Stimulated activated CD4-positive, alpha-beta T cell treated with anti-CD3 and anti-CD28 coated beads, Interleukin-1b, Interleukin-23, amount 100 ng/mL, for 4 hours (primary cell): ENCODE data around the gene KLHL3.
"Not testable (repeated sequence)": the region's sequence is repeated elsewhere in the genome, so short reads cannot be mapped to it uniquely, and the experiment has no call there.

Source experiments
- DNase-seq, 2 donors: peaks; one replicate each; pipeline ENCODE4 v3.0.0-alpha.2; 2020; ENCODE audit warnings: low read depth in 2 of 2

The KLHL3 gene

DNA sequence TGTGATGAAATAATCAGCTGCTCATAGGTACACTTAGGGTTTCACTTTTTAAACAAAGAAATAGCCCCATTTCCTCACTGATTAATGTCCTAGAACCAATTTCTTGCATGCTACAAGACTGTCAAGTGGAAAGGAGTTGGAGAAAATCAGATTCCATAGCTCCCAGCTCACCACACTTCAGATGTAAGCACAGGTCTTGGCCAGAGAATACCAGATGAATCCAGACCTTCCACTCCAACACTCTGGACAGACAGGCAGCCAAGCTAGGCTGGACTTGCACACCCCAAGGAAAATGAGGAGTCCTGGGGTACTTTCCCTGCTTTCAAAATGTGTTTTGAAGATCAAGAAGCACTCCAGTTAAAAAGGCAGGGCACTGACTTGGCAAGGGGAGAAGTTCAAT lies 68.5 kb downstream of the KLHL3 start:
- DNase-seq: no peak

DNA sequence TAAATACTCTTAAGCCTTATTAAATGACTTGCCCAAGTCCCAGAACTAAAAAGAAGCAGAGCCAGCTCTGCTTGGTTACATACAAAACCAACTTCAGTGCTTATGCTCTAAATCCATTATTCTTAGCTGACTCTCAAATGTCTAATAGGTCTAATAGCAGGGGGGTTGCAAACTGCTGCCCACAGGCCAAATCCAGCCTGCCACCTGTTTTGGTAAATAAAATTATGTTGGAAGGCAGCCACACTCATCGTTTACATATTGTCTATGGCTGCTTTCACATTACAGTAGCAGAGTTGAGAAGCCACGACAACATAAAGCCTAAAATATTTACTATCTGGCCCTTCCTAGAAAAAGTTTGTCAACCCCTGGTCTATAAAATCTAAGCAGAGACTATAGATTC lies 69.0 kb downstream of the KLHL3 start:
- no peak for DNase-seq

GRCh38 chr5:137666461-137666850 lies 69.4 kb downstream of the KLHL3 start:
- DNase-seq: no peak

- peak in 1 of 2 donors; percentile 3 for DNase-seq
Observed at GRCh38 chr5:137665678-137666460, 70.0 kb downstream of the KLHL3 start.

- DNase-seq: peak; percentile 58 to 65
Observed at GRCh38 chr5:137660349-137660817, 75.5 kb downstream of the KLHL3 start.

DNA sequence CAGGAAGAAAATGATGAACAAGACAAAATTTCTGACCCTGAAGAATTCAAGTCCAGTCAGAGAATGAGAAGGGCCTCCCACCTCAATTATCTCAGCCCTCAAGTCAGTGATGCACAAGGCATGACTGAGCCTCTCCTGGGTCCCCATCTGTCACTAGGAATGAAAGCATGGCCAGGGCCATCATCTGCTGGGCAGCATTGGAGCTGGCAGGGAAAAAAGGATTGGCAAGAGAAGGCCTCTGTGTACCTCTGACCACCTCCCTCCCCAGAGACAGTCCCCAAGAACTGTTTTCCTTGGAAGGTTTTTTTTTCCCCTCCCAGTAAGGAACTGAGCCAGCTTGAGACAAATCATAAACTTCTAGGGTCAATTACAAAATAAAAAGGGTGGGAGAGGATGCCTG lies 76.7 kb downstream of the KLHL3 start:
- DNase-seq: no peak

- DNase-seq: no peak
Observed at GRCh38 chr5:137658324-137658723, 77.6 kb downstream of the KLHL3 start.

GRCh38 chr5:137657073-137657472 lies 78.8 kb downstream of the KLHL3 start:
- no peak for DNase-seq

GRCh38 chr5:137656558-137656957 lies 79.3 kb downstream of the KLHL3 start:
- DNase-seq: no peak

DNA sequence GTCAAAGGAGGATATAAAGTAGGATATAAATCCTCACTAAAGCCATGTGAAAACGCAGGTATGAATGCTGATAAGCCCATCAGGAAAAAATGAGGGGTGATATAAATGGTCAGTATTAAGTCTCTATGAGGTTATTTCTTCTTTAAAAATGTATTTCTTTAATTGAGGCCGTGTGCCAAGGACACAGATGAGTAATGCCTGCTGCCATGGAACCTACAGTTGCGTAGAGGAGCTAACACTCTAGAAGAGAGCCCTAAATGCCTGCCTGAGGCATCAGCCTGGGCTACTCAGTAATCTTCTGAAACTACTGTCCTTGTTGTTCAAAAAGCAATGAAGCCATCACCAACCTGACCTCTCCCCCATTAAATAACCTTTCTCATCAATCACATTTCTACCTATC lies 84.9 kb downstream of the KLHL3 start:
- no peak for DNase-seq

DNA sequence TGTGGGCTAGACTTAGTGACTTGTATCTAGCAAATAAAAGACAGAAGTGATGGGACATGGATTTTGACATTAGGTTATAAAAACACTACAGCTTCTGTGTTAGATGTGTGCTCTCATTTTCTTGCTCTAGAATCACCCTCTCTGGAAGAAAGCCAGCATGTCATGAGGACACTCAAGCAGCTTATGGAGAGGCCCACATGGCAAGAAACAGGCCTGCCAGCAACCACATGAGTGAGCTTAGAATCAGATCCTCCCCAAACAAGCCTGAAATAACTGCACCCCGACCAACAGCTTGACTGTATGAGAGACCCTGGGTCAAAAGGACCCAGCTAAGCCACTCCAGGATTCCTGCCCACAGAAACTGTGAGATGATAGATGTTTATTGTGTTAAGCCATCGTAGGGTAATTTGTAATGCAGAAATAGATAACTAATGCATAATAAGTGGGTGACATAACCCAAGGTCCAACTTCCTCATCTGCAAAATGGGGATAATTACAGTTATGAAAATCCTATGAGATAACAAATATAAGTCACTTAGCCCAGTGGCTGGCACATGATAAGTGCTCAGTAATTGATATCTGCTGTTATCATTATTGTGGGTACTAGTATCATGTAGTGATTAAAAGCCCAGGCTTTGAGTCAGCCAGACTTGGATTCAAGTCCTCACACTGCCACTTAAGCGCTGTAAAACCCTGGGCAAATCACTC lies 86.5 kb downstream of the KLHL3 start:
- no peak for DNase-seq

GRCh38 chr5:137648361-137648760 lies 87.5 kb downstream of the KLHL3 start:
- DNase-seq: no peak

- no peak for DNase-seq
Observed at GRCh38 chr5:137647401-137647800, 88.5 kb downstream of the KLHL3 start.

- DNase-seq: no peak
Observed at GRCh38 chr5:137646761-137647160, 89.1 kb downstream of the KLHL3 start.

GRCh38 chr5:137643081-137643480 lies 92.8 kb downstream of the KLHL3 start:
- not testable (repeated sequence) for DNase-seq

GRCh38 chr5:137642091-137642490 lies 93.8 kb downstream of the KLHL3 start:
- no peak for DNase-seq

DNA sequence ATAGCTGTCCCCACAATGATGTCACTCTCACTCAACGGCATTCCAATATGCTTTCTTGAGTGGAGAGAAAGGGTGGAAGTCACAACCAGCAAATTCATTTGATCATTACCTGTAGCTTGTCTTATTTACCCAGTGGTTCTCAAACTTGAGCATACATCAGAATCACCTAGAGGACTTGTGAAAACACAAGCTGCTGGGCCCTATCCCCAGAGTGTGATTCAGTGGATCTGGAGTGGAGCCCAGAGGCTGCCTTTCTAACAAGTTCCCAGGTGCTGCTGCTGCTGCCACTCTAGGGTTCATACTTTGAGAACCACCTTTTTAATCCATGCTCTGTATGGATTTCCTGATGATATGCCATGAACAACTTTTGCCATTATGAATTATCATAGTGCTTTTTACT lies 94.7 kb downstream of the KLHL3 start:
- DNase-seq: no peak

DNA sequence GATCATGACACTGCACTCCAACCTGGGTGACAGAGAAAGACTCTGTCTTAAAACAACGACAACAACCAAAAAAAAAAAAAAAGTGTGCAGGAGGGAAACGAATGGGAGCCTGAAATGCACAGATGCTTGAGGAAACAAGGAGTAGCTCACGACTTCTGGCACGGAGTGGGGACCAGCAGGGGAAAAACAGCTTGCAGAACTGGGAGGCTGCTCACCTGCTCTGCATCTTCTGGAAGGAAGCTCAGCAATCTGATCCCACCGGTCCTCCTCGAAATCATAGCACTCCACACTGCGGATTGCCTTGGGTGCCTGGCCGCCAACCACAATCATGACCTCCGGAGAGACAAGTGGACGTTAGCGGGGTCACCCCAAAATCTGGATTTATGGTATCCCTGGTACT lies 96.2 kb downstream of the KLHL3 start:
- DNase-seq: no peak

DNA sequence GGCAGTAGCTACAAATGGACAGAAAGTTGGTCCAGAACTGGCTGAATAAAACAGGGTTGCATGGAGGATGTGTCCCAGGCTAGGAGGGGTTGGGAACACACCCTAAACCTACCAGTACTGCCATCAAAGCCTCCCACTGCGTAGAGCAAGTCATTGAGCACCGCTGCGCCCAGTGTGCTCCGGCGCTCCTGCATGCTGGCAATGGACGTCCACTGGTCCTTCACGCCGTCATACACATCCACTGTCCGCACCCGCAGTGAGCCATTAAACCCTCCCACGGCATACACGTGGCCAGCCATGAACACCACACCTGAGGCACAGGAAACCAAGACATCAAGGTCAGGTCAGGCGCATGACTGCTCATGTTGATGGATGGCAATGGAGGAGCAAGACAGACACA lies 97.0 kb downstream of the KLHL3 start:
- DNase-seq: no peak

- DNase-seq: no peak
Observed at GRCh38 chr5:137636830-137637714, 98.8 kb downstream of the KLHL3 start.

- DNase-seq: no peak
Observed at GRCh38 chr5:137636099-137636498, 99.8 kb downstream of the KLHL3 start.

DNA sequence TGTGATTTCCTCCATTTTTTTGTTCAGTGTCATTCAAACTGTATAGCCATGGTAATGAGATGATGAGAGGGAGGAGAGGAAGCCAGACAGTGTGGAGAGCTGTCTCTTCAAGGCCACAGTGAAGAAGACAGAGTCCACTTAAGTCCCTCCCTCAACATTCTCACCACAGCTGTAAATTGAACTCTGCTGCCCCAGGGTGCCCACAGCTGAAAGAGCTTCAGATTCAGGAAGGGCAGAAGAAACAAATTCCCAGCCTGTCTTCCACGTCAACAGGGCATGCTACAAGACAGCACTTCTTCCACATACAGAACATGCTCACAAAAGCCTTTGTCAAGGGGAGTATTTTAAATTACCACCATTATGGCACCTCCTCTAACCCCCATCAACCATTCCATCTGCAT lies 100.4 kb downstream of the KLHL3 start:
- DNase-seq: no peak
